Measurements from ENCODE around the gene C5.

- TF ChIP-seq, protein P1, sequence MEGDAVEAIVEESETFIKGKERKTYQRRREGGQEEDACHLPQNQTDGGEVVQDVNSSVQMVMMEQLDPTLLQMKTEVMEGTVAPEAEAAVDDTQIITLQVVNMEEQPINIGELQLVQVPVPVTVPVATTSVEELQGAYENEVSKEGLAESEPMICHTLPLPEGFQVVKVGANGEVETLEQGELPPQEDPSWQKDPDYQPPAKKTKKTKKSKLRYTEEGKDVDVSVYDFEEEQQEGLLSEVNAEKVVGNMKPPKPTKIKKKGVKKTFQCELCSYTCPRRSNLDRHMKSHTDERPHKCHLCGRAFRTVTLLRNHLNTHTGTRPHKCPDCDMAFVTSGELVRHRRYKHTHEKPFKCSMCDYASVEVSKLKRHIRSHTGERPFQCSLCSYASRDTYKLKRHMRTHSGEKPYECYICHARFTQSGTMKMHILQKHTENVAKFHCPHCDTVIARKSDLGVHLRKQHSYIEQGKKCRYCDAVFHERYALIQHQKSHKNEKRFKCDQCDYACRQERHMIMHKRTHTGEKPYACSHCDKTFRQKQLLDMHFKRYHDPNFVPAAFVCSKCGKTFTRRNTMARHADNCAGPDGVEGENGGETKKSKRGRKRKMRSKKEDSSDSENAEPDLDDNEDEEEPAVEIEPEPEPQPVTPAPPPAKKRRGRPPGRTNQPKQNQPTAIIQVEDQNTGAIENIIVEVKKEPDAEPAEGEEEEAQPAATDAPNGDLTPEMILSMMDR (IDR thresholded peaks at IDR 0.05) = no peak
- no peak for TF ChIP-seq POLR2A (IDR thresholded peaks at IDR 0.05)
Observed at GRCh38 chr9:120917929-120918762, 131.9 kb downstream of the C5 start.

Data from Peyer's patch (tissue), 4 donors.